SK-N-MC (cell line): ENCODE data around the gene NLRC5.

Experiments used
- EZH2 ChIP-seq: fragments of 200-600 bp; sonication (generic); IDR thresholded peaks from one replicate; pipeline ENCODE4 v1.6.1; 2017; ENCODE audit warnings: antibody characterized with exemption
- FOXP2 ChIP-seq: optimal IDR thresholded peaks from 2 replicates; pipeline ENCODE3; 2011; ENCODE audit warnings: mild to moderate bottlenecking, moderate library complexity; ENCODE audit not compliant: insufficient read depth; ENCODE audit errors: extremely low read length, control extremely low read depth
- POLR2AphosphoS5 ChIP-seq: IDR thresholded peaks from 2 replicates; pipeline ENCODE4 v1.6.1; 2012; ENCODE audit warnings: mild to moderate bottlenecking, low read depth, low read length, borderline replicate concordance

DNA sequence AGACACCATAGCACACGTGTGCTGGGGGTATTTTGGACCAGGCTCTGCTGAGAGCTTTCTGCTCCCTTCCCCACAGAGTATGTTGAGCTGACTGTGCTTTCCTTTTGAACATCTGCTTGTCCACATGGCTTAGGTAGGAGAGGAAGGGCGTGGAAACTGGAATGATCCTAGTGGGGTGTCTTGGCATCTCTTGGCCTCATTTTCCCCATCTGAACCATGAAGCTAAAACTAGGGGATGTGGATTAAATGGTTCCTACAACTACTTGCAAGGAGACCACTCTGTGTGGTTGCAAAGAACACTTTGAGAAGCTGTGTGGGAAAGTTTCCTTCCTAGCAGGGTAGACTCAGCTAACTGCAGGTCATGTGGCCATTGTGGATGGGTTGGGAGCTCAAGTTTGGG is 6.7 kb upstream of the NLRC5 start:
- TF ChIP-seq EZH2, result no peak
- TF ChIP-seq FOXP2, result no peak
- TF ChIP-seq POLR2AphosphoS5, result no peak
